ENCODE measurements around the gene CYB5R2.

CYB5R2 gene

DNA sequence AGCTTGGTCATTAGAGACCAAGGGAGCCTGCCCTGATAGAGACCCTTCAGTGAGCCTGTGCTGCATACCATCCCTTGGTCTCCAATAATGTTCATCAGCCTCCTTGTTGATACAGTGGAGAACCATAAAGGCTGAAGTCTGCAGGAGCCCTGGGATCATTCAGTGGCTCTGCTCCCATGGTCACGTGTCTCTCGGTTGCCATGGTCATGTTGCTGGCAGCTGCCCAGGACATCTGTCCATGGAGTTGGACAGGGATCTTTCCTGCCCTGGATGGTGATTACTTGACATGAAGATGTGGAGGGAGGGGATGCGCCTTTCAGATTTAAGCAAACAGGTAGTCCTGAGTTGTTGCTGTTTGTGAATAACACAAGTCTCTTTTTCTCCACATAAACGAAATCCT is 38.2 kb downstream of the CYB5R2 start:
- Mint-ChIP-seq H3K27ac (no peak overlapping the region), H3K4me3 (no peak overlapping the region), H3K4me1 (peaks cover 12% of the 10 kb centered on the region), H3K27me3 (ENCODE audit: low read depth) (no peaks in the 10 kb centered on the region), H3K9me3 (no peaks in the 10 kb centered on the region), H3K36me3 (ENCODE audit: low read depth) (peaks cover 63% of the 10 kb centered on the region)
- TF ChIP-seq, protein P1, sequence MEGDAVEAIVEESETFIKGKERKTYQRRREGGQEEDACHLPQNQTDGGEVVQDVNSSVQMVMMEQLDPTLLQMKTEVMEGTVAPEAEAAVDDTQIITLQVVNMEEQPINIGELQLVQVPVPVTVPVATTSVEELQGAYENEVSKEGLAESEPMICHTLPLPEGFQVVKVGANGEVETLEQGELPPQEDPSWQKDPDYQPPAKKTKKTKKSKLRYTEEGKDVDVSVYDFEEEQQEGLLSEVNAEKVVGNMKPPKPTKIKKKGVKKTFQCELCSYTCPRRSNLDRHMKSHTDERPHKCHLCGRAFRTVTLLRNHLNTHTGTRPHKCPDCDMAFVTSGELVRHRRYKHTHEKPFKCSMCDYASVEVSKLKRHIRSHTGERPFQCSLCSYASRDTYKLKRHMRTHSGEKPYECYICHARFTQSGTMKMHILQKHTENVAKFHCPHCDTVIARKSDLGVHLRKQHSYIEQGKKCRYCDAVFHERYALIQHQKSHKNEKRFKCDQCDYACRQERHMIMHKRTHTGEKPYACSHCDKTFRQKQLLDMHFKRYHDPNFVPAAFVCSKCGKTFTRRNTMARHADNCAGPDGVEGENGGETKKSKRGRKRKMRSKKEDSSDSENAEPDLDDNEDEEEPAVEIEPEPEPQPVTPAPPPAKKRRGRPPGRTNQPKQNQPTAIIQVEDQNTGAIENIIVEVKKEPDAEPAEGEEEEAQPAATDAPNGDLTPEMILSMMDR (IDR thresholded peaks at IDR 0.05; ENCODE audit: unreplicated experiment in 3 of 3), result no peak

DNA sequence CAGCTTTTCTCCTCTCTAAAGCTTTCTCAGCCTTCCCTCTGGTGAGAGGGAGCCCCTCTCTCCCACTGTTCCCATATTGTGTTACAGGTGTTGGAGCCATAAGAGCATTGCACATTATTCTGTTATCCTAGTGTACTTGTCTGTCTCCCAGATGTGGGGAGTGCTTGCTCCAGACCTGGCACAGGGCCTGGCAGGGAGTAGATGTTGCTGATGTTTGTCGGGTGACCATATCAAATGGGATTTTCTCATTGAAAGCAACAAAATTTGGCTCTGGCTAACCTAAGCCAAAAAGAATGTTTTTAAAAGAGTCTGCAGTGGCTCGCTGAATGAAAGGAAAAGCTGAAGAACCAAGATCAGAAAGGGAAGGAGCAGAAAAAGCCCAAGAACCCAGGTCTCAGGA is 41.1 kb downstream of the CYB5R2 start:
- peaks cover 63% of the 10 kb centered on the region for H3K36me3 Mint-ChIP-seq (ENCODE audit: low read depth)
- H3K4me1 Mint-ChIP-seq, result peaks cover 5% of the 10 kb centered on the region
- TF ChIP-seq, protein P1 (IDR thresholded peaks at IDR 0.05; ENCODE audit: unreplicated experiment in 3 of 3), result no peak
- H3K9me3 Mint-ChIP-seq, result no peaks in the 10 kb centered on the region
- H3K4me3 Mint-ChIP-seq, result no peak overlapping the region
- H3K27ac Mint-ChIP-seq, result no peak overlapping the region
- H3K27me3 Mint-ChIP-seq (ENCODE audit: low read depth), result no peaks in the 10 kb centered on the region

DNA sequence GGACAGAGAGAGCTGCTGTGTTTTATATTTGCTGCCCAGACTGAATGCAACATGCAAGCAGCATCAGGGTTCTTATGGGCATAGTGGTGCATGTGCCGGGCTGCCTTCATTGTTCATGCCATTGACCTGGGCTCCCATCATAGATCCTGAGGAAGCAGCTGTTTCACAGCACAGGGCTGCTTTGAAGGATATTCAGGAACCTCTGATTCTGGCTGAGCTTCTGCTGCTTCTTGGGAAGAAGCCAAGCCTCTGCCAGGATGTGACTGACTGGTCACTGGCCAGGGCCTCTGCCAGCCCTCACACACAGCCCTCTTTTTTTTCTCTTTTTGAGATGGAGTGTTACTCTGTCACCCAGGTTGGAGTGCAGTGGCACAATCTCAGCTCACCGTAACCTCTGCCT is 43.3 kb downstream of the CYB5R2 start:
- H3K27ac Mint-ChIP-seq, result no peak overlapping the region
- H3K36me3 Mint-ChIP-seq (ENCODE audit: low read depth), result peaks cover 53% of the 10 kb centered on the region
- H3K4me3 Mint-ChIP-seq, result no peak overlapping the region
- H3K9me3 Mint-ChIP-seq, result no peaks in the 10 kb centered on the region
- peaks cover 5% of the 10 kb centered on the region for H3K4me1 Mint-ChIP-seq
- TF ChIP-seq, protein P1 (IDR thresholded peaks at IDR 0.05; ENCODE audit: unreplicated experiment in 3 of 3), result no peak
- peaks cover 3% of the 10 kb centered on the region for H3K27me3 Mint-ChIP-seq (ENCODE audit: low read depth)

DNA sequence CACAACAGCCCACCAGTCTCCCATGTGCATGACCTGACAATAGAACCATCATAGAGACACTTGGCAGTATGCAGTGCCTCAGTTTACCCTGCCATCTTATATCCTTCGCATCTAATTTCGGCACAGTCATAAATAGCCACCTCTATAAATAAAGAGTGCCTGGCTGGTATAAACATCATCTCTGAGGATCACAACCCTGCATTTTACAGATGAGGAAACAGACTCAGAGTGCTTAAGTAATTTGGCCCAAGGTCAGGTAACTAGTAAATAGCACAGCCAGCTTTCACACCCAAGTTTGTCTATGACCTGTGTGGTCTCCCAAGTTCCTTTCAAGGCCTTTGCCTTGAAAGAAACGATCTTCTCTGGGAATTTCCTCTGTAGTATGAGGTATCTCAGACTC is 44.6 kb downstream of the CYB5R2 start:
- Mint-ChIP-seq H3K36me3 (ENCODE audit: low read depth) (peaks cover 46% of the 10 kb centered on the region), H3K4me1 (peaks cover 5% of the 10 kb centered on the region), H3K4me3 (no peak overlapping the region), H3K9me3 (no peaks in the 10 kb centered on the region), H3K27ac (no peak overlapping the region), H3K27me3 (ENCODE audit: low read depth) (peaks cover 3% of the 10 kb centered on the region)
- TF ChIP-seq, protein P1 (IDR thresholded peaks at IDR 0.05; ENCODE audit: unreplicated experiment in 3 of 3), result no peak

DNA sequence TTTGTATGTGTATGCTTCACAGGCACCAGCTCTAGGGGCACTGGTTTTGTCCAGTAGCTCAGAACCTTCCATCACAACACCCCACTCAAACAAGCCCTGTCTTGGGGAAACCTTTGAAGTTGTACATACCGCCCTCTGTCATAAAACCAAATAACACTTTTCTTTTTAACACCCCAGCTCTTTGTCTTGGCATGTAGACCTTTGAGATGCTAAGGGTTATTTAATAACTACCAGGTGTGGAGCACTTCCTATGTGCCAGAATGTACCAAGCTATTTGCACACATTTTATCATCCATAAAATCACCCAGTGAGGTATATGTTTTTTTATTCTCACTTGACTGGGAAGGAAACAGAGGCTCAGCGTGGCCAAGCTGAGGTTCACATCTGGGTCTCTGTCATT is 50.6 kb downstream of the CYB5R2 start:
- no peaks in the 10 kb centered on the region for H3K4me1 Mint-ChIP-seq
- H3K27ac Mint-ChIP-seq, result no peak overlapping the region
- TF ChIP-seq, protein P1 (IDR thresholded peaks at IDR 0.05; ENCODE audit: unreplicated experiment in 3 of 3), result no peak
- H3K36me3 Mint-ChIP-seq (ENCODE audit: low read depth), result peaks cover 30% of the 10 kb centered on the region
- no peak overlapping the region for H3K4me3 Mint-ChIP-seq
- peaks cover 3% of the 10 kb centered on the region for H3K27me3 Mint-ChIP-seq (ENCODE audit: low read depth)
- no peaks in the 10 kb centered on the region for H3K9me3 Mint-ChIP-seq

DNA sequence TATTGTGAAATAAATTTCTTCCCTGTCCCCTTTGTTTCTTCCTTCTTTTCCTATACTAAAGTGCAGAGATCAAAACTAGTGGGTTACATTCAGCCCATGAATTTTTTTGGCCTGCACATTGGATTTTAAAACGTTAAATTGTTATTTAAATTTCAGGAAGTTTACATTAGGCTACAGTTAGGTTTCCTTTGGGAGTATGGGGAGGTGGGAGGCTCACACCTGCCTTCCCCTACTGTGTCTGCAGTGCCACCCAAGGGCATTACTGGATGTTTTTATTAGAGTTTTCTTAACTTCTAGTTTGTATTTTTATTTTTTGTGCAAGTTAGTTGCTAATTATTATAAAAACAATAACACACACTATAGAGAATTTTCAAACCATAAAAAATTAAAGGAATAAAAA is 51.7 kb downstream of the CYB5R2 start:
- Mint-ChIP-seq H3K36me3 (ENCODE audit: low read depth) (peaks cover 32% of the 10 kb centered on the region), H3K4me1 (no peaks in the 10 kb centered on the region), H3K9me3 (no peaks in the 10 kb centered on the region), H3K27me3 (ENCODE audit: low read depth) (peaks cover 3% of the 10 kb centered on the region), H3K4me3 (no peak overlapping the region), H3K27ac (no peak overlapping the region)
- TF ChIP-seq, protein P1 (IDR thresholded peaks at IDR 0.05; ENCODE audit: unreplicated experiment in 3 of 3), result no peak

Data from nephron (organoid).